AG08396 (cell line): Measurements from ENCODE around the gene IL19.

ENCODE experiments used
- DNase-seq: peaks from one replicate; pipeline ENCODE4 v3.0.0; 2012; ENCODE audit warnings: low spot score, mixed read lengths

IL19 gene, protein sequence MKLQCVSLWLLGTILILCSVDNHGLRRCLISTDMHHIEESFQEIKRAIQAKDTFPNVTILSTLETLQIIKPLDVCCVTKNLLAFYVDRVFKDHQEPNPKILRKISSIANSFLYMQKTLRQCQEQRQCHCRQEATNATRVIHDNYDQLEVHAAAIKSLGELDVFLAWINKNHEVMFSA

DNA sequence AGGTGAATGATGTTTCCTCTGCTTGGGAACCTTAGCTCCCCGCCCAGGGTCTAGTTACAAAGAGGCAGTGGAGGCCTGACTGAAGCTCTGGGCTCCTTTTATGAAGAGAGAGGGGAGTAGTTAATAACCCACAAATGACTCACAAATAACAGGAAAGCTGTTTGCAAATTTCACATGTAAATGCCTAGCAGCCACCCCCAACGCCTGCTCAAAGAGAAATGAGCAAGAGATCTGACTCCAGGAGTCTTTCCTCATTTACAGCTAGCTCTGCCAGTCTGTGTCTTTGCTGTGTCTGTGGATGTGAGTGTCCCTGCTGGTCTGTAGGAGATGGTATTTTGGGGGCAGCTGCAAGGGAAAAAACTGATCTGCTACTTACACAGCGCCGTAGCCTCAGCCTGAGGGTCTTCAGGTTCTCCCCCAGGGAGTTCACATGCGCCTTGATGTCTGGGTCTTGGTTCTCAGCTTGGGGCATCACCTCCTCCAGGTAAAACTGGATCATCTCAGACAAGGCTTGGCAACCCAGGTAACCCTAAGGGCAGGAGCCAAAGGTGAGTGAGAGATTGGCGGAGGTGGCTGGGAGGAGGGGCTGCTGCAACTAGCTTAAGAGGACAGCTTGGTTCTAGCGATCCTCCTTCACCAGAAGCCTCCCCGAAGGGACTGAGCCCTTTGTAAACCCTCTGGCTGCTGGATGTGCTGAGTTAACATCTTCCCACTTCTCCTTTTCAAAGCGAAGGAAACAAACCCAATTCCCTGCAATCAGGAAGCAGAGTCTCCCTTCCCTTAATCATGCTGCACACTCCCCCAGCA, at the start of gene IL19:
TSS of gene IL19 (plus strand) at position 243 of the 807 bp plus-strand sequence. CDS start 65,890 bp downstream, outside the sequence.
- DNase-seq, result no peak

DNA sequence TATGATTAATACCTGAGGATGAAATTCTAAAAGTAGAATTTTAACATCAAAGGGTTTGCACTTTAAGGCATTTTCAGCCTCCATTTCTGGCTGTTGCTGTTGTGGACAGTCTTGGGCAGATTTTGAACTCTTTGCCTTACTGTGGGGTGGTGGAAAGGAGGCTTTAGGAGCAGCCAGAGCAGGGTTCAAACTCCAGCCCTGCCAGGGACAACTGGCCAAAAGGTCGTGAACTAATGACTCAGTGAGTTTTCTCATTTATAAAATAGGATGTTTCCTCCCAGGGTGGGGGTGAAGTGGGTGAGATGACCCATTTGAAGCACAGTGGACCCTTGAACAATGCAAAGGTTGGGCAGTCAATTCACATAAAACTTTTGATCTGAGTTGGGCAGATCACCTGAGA, 49.1 kb upstream of the IL19 start:
- DNase-seq, result no peak

- no peak for DNase-seq
Measured at GRCh38 chr1:206722751-206723461, 47.7 kb upstream of the IL19 start.

- DNase-seq, result no peak
Measured at GRCh38 chr1:206723462-206723804, 47.1 kb upstream of the IL19 start.

DNA sequence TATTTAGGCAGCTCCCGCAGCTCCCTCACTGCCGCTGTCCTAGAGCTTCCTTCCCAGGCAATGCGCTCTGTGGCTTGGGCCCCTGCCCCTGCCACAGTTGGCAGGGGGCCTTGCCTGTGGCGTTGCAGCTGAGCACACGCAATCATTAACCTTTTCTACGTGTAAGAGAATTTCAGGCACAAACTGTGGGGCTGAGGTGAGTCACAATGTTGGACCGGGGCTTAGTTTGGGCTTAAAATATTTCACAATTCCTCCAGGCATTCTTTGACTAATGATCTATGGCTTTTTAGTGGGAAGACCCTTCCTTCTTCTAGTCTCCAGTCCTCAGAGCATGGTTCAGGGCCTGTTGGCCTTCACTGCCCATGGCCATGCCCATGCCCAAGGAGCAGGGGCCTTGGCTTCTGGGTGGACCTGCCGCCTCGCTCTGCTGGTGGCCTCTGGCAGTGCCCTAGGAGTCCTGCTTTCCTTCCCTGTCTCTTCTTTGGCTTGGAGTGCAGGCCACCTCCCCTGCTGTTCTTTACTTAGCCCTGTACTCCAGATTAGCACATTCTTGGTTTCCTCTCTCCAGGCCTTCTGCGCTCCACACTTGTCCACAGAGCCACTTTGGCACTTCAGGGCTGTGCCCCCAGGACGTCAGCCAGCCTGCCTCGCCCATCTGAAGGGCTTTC, 46.6 kb upstream of the IL19 start:
- peak; percentile 60 for DNase-seq

DNA sequence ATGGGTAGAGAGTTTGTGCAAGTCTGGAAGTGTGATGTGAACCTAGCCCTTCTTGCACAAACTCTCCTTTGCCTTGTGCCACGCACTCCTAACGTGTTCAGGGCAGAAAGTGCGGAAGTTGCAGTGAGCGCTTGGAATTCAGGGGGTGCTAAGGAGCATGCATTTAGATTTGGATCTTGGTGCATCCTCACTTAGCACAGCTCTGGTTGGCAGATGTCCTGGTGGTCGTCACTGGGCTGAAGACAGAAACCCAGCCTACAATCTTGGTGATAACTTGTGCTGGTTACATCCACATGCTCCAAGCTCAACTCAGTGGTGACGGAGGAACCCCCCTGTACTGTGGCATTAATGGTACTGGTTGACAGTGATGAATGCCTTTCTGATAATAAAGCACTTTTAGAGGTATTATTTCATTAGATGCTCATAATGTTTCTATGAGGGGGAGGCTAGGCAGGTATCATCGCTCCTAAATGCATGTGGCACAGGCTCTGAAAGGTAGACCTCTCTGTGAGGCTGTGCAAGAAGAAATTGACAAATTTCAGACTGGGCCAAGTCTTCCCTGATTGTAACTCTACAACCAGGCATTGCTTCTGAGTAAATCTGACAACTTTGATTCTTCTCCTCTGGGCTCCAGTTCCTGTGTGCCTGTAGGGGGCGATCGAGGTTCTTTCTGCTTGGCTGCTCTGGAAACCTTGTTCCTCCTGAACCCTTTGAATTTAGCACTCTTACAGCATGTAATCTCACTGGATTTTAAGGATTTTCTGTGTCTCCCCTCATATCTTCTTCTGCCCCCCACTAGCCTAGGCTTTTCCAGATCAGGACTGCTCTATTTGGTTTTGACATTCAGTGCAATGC, 45.2 kb upstream of the IL19 start:
- peak; percentile 64 for DNase-seq

- no peak for DNase-seq
Measured at GRCh38 chr1:206727981-206728696, 42.4 kb upstream of the IL19 start.

- DNase-seq, result no peak
Measured at GRCh38 chr1:206728697-206728987, 41.9 kb upstream of the IL19 start.

- DNase-seq, result no peak
Measured at GRCh38 chr1:206729050-206729449, 41.5 kb upstream of the IL19 start.

GRCh38 chr1:206729507-206729906, 41.1 kb upstream of the IL19 start:
- DNase-seq, result no peak

DNA sequence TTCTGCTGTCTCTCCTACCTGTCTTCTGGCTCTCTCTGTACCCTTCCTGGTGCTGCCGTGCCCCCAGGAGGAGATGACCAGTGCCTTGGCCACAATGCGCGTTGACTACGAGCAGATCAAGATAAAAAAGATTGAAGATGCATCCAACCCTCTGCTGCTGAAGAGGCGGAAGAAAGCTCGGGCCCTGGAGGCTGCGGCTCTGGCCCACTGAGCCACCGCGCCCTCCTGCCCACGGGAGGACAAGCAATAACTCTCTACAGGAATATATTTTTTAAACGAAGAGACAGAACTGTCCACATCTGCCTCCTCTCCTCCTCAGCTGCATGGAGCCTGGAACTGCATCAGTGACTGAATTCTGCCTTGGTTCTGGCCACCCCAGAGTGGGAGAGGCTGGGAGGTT, 38.1 kb upstream of the IL19 start:
- no peak for DNase-seq

GRCh38 chr1:206732992-206733391, 37.6 kb upstream of the IL19 start:
- no peak for DNase-seq

DNA sequence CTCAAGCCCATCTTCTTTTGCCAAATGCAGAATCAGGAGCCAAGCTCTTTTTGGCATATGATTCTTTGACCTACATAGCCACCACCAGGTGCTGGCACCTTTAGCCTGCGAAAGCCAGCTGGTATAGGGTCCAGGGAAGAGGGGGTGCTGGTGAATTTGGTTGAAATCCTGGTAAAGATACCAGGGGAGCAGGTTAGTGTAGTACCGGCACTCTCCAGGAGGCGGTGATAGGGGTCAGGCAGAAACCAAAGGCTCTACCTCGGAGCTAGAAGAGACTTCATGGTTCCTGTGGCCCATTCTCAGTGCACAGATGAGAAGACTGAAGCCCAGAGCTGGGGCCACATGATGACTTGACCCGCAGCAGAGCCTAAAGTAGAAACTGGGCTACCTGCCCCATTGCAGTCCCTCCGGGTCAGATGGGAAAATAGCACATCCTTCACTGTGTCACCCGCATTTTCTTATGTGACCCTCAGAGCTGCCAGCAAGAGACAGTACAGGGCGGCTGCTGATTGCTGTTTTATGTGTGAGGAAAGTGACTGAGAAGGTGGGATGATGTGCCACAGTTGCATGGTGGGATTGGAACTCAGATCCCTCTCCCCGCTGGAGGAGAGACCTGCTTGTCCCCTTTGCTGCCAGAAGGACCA, 36.0 kb upstream of the IL19 start:
- DNase-seq, result peak; percentile 68

DNA sequence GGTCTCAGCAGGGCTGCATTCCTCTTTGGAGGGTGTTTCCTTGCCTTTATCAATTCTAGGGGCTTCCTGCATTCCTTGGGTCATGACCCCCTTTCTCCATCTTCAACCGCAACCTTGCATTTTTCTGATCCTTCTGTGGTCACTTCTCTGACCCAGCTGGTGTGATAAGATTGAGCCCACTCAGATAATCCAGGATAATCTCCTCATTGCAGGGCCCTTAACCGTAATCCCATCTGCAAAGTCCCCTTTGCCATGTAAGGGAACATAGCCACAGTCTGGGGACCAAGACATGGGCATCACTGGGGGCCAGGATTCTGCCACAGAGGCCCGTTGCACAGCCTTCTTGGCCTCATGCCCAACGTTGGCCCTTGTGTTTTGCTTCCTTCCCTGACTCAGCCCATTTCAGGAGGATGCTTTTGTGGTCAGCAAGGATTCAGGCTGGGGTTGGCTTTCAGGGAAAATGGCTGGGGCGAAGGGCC, 35.0 kb upstream of the IL19 start:
- DNase-seq, result peak; percentile 37

- no peak for DNase-seq
Measured at GRCh38 chr1:206736878-206737728, 33.5 kb upstream of the IL19 start.

DNA sequence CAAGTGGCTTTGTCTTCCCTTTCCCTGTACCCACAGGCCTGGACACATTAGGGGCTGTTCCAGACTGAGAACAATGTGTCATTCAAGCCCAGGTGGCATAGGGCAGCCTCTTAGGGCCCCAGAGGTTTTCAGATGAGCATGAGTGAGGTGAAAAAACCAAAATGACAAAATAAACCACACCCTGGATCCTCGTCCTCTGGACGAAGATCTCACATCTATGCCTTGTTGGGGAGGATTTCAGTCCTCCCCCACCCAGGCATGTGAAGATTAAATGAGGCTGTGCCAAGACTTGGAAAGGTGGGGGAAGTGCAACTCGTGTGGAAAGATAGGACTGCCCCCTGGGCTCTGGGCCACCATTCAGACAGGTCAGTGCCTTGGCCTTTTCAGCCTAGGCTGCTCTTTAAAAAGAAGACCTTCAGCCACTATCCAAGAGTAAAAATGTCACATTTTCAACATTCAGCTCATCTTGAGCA, 32.8 kb upstream of the IL19 start:
- no peak for DNase-seq

GRCh38 chr1:206738370-206739366, 31.9 kb upstream of the IL19 start:
- DNase-seq, result no peak

DNA sequence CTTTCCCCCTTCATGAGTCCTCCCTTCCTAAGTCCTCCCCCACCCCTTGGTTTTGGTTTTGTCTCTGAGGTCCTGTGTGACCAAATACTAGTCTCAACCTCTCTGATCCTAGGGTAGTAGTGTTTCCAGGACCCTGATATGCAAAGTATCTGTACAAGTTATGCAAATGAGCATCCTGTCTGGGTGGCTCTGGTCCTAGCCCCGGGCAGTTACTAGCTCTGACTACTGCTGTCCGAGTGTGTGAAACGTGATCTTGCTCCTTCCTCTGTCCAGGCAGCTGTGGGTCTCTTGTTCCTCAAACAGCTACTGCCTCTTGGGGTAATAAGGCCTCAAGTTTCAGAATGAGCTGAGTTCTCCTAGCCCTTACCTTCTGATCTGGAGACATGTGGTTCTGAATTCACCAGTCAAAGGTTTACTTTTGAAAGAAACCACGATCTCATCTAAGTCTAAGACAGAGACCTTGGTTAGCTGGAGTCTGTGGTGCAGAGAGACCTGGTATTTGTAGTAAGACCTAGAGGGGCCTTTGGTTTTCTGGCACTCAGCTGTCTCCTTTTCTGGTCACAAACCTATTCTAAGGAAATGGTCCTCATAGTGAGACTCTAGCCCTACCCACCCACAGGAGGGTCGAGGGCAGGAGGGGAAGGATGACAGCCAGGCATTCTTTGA, 31.0 kb upstream of the IL19 start:
- no peak for DNase-seq
